H9 (cell line): ENCODE results near the gene UBAC2. TPM values are rescaled to one million over a fixed set of nuclear protein-coding genes. Genes with fewer than 3 reads are reported as not detected.
A peak's percentile ranks its signal among the peaks of the same experiment; 100 is the strongest.

Experiments used
- DNase-seq: peaks from one replicate; pipeline ENCODE4 v3.0.0-alpha.2; 2017
- H2AFZ ChIP-seq: one replicate; pipeline ENCODE4 v1.6.1; 2013; ENCODE audit warnings: mild to moderate bottlenecking, low read length, control low read depth, moderate library complexity
- H2AK5ac ChIP-seq: 2 replicates; pipeline ENCODE4 v1.6.1; 2013; ENCODE audit warnings: low read length, control low read depth, mixed read lengths; ENCODE audit not compliant: insufficient read length
- H2BK120ac ChIP-seq: one replicate; pipeline ENCODE4 v1.6.1; 2013; ENCODE audit warnings: low read depth, mild to moderate bottlenecking, low read length, control low read depth, inconsistent platforms; ENCODE audit not compliant: poor library complexity, severe bottlenecking
- H2BK12ac ChIP-seq: 2 replicates; pipeline ENCODE4 v1.6.1; 2013; ENCODE audit warnings: low read length, control low read depth, mixed read lengths, low read depth; ENCODE audit not compliant: insufficient read length
- H2BK15ac ChIP-seq: 2 replicates; pipeline ENCODE4 v1.6.1; 2013; ENCODE audit warnings: low read depth, low read length, control low read depth
- H2BK20ac ChIP-seq: one replicate; pipeline ENCODE4 v1.6.1; 2013; ENCODE audit warnings: low read depth, mild to moderate bottlenecking, low read length, control low read depth, inconsistent platforms; ENCODE audit not compliant: poor library complexity, severe bottlenecking
- H2BK5ac ChIP-seq: 2 replicates; pipeline ENCODE4 v1.6.1; 2013; ENCODE audit warnings: low read length, control low read depth, mixed read lengths; ENCODE audit not compliant: insufficient read length
- H3K14ac ChIP-seq: 2 replicates; pipeline ENCODE4 v1.6.1; 2013; ENCODE audit warnings: low read length, control low read depth; ENCODE audit not compliant: insufficient read depth
- H3K18ac ChIP-seq: 2 replicates; pipeline ENCODE4 v1.6.1; 2013; ENCODE audit warnings: low read depth, mild to moderate bottlenecking, mixed read lengths, low read length, control low read depth; ENCODE audit not compliant: insufficient read length
- H3K23ac ChIP-seq: 2 replicates; pipeline ENCODE4 v1.6.1; 2013; ENCODE audit warnings: low read length, control low read depth, mixed read lengths, low read depth; ENCODE audit not compliant: insufficient read length
- H3K23me2 ChIP-seq: 2 replicates; pipeline ENCODE4 v1.6.1; 2013; ENCODE audit warnings: low read depth, mild to moderate bottlenecking, mixed read lengths, low read length, control low read depth; ENCODE audit not compliant: insufficient read length, poor library complexity, severe bottlenecking
- H3K27ac ChIP-seq: 2 replicates; pipeline ENCODE4 v1.5.1; 2013; ENCODE audit warnings: low read length, control low read depth, mixed read lengths, low read depth; ENCODE audit not compliant: insufficient read length
- H3K27me3 ChIP-seq: 2 replicates; pipeline ENCODE4 v1.6.1; 2013; ENCODE audit warnings: low read length, control low read depth, inconsistent platforms; ENCODE audit not compliant: insufficient read depth
- H3K4ac ChIP-seq: 2 replicates; pipeline ENCODE4 v1.6.1; 2013; ENCODE audit warnings: low read depth, mild to moderate bottlenecking, control low read depth, inconsistent platforms, low read length, moderate library complexity
- H3K4me1 ChIP-seq: 2 replicates; pipeline ENCODE4 v1.6.1; 2013; ENCODE audit warnings: low read length, control low read depth, inconsistent platforms; ENCODE audit not compliant: insufficient read depth
- H3K4me2 ChIP-seq: 2 replicates; pipeline ENCODE4 v1.6.1; 2013; ENCODE audit warnings: low read length, control low read depth, mixed read lengths; ENCODE audit not compliant: insufficient read length, insufficient read depth
- H3K56ac ChIP-seq: 2 replicates; pipeline ENCODE4 v1.6.1; 2013; ENCODE audit warnings: low read depth, mild to moderate bottlenecking, mixed read lengths, low read length, control low read depth; ENCODE audit not compliant: insufficient read length
- H3K79me1 ChIP-seq: 2 replicates; pipeline ENCODE4 v1.6.1; 2013; ENCODE audit warnings: low read depth, mild to moderate bottlenecking, moderate library complexity, low read length, control low read depth, inconsistent platforms; ENCODE audit not compliant: insufficient read depth, poor library complexity, severe bottlenecking
- H3K79me2 ChIP-seq: 2 replicates; pipeline ENCODE4 v1.6.1; 2013; ENCODE audit warnings: low read length, control low read depth, inconsistent platforms; ENCODE audit not compliant: insufficient read depth
- H3K9ac ChIP-seq: 2 replicates; pipeline ENCODE4 v1.6.1; 2013; ENCODE audit warnings: low read length, control low read depth, mixed read lengths; ENCODE audit not compliant: insufficient read length; ENCODE audit errors: extremely low read depth
- H3K9me3 ChIP-seq: one replicate; pipeline ENCODE4 v1.6.1; 2013; ENCODE audit warnings: low read depth, low read length, inconsistent platforms; ENCODE audit not compliant: control insufficient read depth
- H3T11ph ChIP-seq: one replicate; pipeline ENCODE4 v1.6.1; 2013; ENCODE audit warnings: mild to moderate bottlenecking, low read length, control low read depth, inconsistent platforms
- H4K20me1 ChIP-seq: one replicate; pipeline ENCODE4 v1.6.1; 2013; ENCODE audit not compliant: control insufficient read depth, insufficient read length, insufficient read depth
- H4K5ac ChIP-seq: 2 replicates; pipeline ENCODE4 v1.6.1; 2013; ENCODE audit warnings: low read depth, mild to moderate bottlenecking, mixed read lengths, low read length, control low read depth; ENCODE audit not compliant: insufficient read length
- H4K8ac ChIP-seq: replicated peaks from 2 replicates; pipeline ENCODE4 v1.6.1; 2013; ENCODE audit warnings: low read length, control low read depth, mixed read lengths, low read depth; ENCODE audit not compliant: insufficient read length
- H4K91ac ChIP-seq: 2 replicates; pipeline ENCODE4 v1.6.1; 2013; ENCODE audit warnings: low read depth, mild to moderate bottlenecking, moderate library complexity, mixed read lengths, low read length, control low read depth; ENCODE audit not compliant: insufficient read length
- H3K27ac Mint-ChIP-seq, 3 experiments: 2 replicates in 2 of 3; 3 replicates in 1 of 3; pipeline ENCODE4 v1.8.0; 2020 to 2021; ENCODE audit warnings: mixed read lengths in 3 of 3, mild to moderate bottlenecking in 1 of 3, moderate library complexity in 1 of 3
- H3K27me3 Mint-ChIP-seq: 2 replicates; pipeline ENCODE4 v1.8.0; 2021; ENCODE audit warnings: low read depth, mild to moderate bottlenecking, moderate library complexity, mixed read lengths
- H3K36me3 Mint-ChIP-seq, 3 experiments: 2 replicates in 2 of 3; 3 replicates in 1 of 3; pipeline ENCODE4 v1.8.0; 2020 to 2021; ENCODE audit warnings: low read depth in 3 of 3, mixed read lengths in 3 of 3; ENCODE audit not compliant: insufficient read depth in 1 of 3
- H3K4me1 Mint-ChIP-seq, 2 experiments: 2 replicates each; pipeline ENCODE4 v1.8.0; 2020; ENCODE audit warnings: mixed read lengths in 2 of 2
- H3K4me3 Mint-ChIP-seq, 2 experiments: 2 replicates in 1 of 2; 3 replicates in 1 of 2; pipeline ENCODE4 v1.8.0; 2020 to 2021; ENCODE audit warnings: mild to moderate bottlenecking in 2 of 2, mixed read lengths in 2 of 2, moderate library complexity in 1 of 2
- H3K9me3 Mint-ChIP-seq, 2 experiments: 2 replicates in 1 of 2; 3 replicates in 1 of 2; pipeline ENCODE4 v1.8.0; 2020; ENCODE audit warnings: mild to moderate bottlenecking in 2 of 2, mixed read lengths in 2 of 2, moderate library complexity in 1 of 2
- CTCF ChIP-seq: fragments of 200-600 bp; sonication (generic); conservative IDR thresholded peaks from 3 replicates; pipeline ENCODE4 v1.8.0; 2021; ENCODE audit warnings: antibody characterized with exemption, mild to moderate bottlenecking
- WGBS: extraction: QIAGEN DNeasy Blood & Tissue Kit; methylation state at CpG from one replicate; pipeline ENCODE4 v1.1.7; 2013; ENCODE audit warnings: missing lambda C conversion rate, low lambda C conversion rate, mixed read lengths; ENCODE audit not compliant: insufficient read length; ENCODE audit errors: extremely low coverage; 5-methylcytosine and 5-hydroxymethylcytosine counted together
- total RNA-seq: library from RNA; stranded (reverse); gene quantifications from 2 replicates; pipeline ENCODE4 v1.2.1, GENCODE V29; 2021

UBAC2 gene
- total RNA-seq, 1 experiment from 2014 or later: 52.3 TPM

- Histone ChIP-seq H3K79me1 (no peaks in the 10 kb centered on the region), H3K9ac (no peak overlapping the region), H3K9me3 (no peaks in the 10 kb centered on the region), H3K4ac (no peak overlapping the region), H3K4me2 (no peak overlapping the region), H2BK5ac (no peak overlapping the region), H2BK15ac (no peak overlapping the region), H3K79me2 (no peaks in the 10 kb centered on the region), H2BK120ac (no peak overlapping the region), H2AK5ac (no peak overlapping the region), H3K18ac (no peak overlapping the region), H3K23me2 (no peaks in the 10 kb centered on the region), H4K20me1 (no peaks in the 10 kb centered on the region), H2AFZ (no peak overlapping the region), H2BK20ac (no peak overlapping the region), H3K4me1 (no peaks in the 10 kb centered on the region), H3K27me3 (no peaks in the 10 kb centered on the region), H3K14ac (no peak overlapping the region), H4K5ac (no peak overlapping the region), H3K56ac (no peak overlapping the region), H3K23ac (no peak overlapping the region), H2BK12ac (no peak overlapping the region), H3K27ac (no peak overlapping the region), H4K91ac (no peak overlapping the region), H4K8ac (no peak overlapping the region), H3T11ph (no peak overlapping the region)
- peaks cover 0 to 5% of the 10 kb centered on the region in 2 experiments; a peak in 1 of 4 replicates for H3K4me1 Mint-ChIP-seq
- no peak for DNase-seq
- H3K27me3 Mint-ChIP-seq: no peaks in the 10 kb centered on the region
- H3K27ac Mint-ChIP-seq: peak overlapping the region in 1 of 3 experiments; percentile 58; a peak in 2 of 7 replicates
- peaks cover 0 to 2% (median 0%) of the 10 kb centered on the region in 3 experiments; a peak in 2 of 7 replicates for H3K36me3 Mint-ChIP-seq
- no peaks in the 10 kb centered on the region for H3K9me3 Mint-ChIP-seq
- no peak overlapping the region for H3K4me3 Mint-ChIP-seq
- WGBS: no CpG with 5 or more reads among the region's 3 CpGs
- TF ChIP-seq CTCF: no peak
Observed at GRCh38 chr13:99290894-99291293, 90.2 kb downstream of the UBAC2 start.
